ENCODE measurements around the gene ST7. TPM values are rescaled to one million over a fixed set of nuclear protein-coding genes. Genes with fewer than 3 reads are reported as not detected.

Gene ST7
- total and polyA plus RNA-seq, 4 donors, result 22.4 to 57.2 (median 41.6) TPM

- no peak for ATAC-seq (ENCODE audit: insufficient read depth, low FRiP score)
- Histone ChIP-seq H3K27ac (ENCODE audit: low read depth in 1 of 2, low read length in 1 of 2) (peak overlapping the region in 1 of 2 donors; percentile 45), H3K9ac (ENCODE audit: insufficient read depth in 1 of 2, low read length in 2 of 2) (no peak overlapping the region)
Measured at GRCh38 chr7:117015258-117016184, 62.2 kb downstream of the ST7 start.

GRCh38 chr7:117017017-117017451 lies 63.7 kb downstream of the ST7 start:
- Histone ChIP-seq H3K9ac (ENCODE audit: insufficient read depth in 1 of 2, low read length in 2 of 2) (no peak overlapping the region), H3K4me1 (ENCODE audit: control insufficient read depth in 5 of 5, insufficient read depth in 5 of 5, low read length in 5 of 5) (peaks cover 0 to 36% (median 7%) of the 10 kb centered on the region in 5 donors), H3K4me3 (no peak overlapping the region), H3K27me3 (ENCODE audit: control insufficient read depth in 3 of 3, insufficient read depth in 3 of 3, low read length in 2 of 3) (no peaks in the 10 kb centered on the region), H3K9me3 (ENCODE audit: control insufficient read depth in 4 of 4, insufficient read depth in 3 of 4, low read length in 3 of 4) (no peaks in the 10 kb centered on the region), H3K36me3 (ENCODE audit: control insufficient read depth in 4 of 4, insufficient read depth in 4 of 4, low read length in 4 of 4) (no peaks in the 10 kb centered on the region), H3K27ac (ENCODE audit: low read depth in 1 of 2, low read length in 1 of 2) (no peak overlapping the region)
- WGBS, 2 donors, result 84 to 88% methylated on average over 4 of the region's 4 CpGs
- no peak for TF ChIP-seq CTCF (IDR thresholded peaks at IDR 0.05; ENCODE audit: control extremely low read depth, extremely low read depth)
- no peak for DNase-seq
- no peak for ATAC-seq (ENCODE audit: insufficient read depth, low FRiP score)

More at GRCh38 chr7:117015258-117016184, 62.2 kb downstream of the ST7 start:
- no peak for TF ChIP-seq CTCF (IDR thresholded peaks at IDR 0.05; ENCODE audit: control extremely low read depth, extremely low read depth)
- no peaks in the 10 kb centered on the region for H3K27me3 ChIP-seq (ENCODE audit: control insufficient read depth in 3 of 3, insufficient read depth in 3 of 3, low read length in 2 of 3)
- DNase-seq, result peak in 1 of 3 donors; percentile 27
- no peaks in the 10 kb centered on the region for H3K36me3 ChIP-seq (ENCODE audit: control insufficient read depth in 4 of 4, insufficient read depth in 4 of 4, low read length in 4 of 4)
- H3K9me3 ChIP-seq (ENCODE audit: control insufficient read depth in 4 of 4, insufficient read depth in 3 of 4, low read length in 3 of 4), result no peaks in the 10 kb centered on the region
- peaks cover 3 to 22% (median 3%) of the 10 kb centered on the region in 5 donors for H3K4me1 ChIP-seq (ENCODE audit: control insufficient read depth in 5 of 5, insufficient read depth in 5 of 5, low read length in 5 of 5)
- no peak overlapping the region for H3K4me3 ChIP-seq
- 90 to 91% methylated on average over 4 of the region's 4 CpGs for WGBS, 2 donors

- WGBS, 2 donors, result 72 to 74% methylated on average over 4 of the region's 4 CpGs
- Histone ChIP-seq H3K4me3 (no peak overlapping the region), H3K9ac (ENCODE audit: insufficient read depth in 1 of 2, low read length in 2 of 2) (no peak overlapping the region), H3K27ac (ENCODE audit: low read depth in 1 of 2, low read length in 1 of 2) (no peak overlapping the region), H3K36me3 (ENCODE audit: control insufficient read depth in 4 of 4, insufficient read depth in 4 of 4, low read length in 4 of 4) (no peaks in the 10 kb centered on the region), H3K9me3 (ENCODE audit: control insufficient read depth in 4 of 4, insufficient read depth in 3 of 4, low read length in 3 of 4) (no peaks in the 10 kb centered on the region), H3K27me3 (ENCODE audit: control insufficient read depth in 3 of 3, insufficient read depth in 3 of 3, low read length in 2 of 3) (no peaks in the 10 kb centered on the region), H3K4me1 (ENCODE audit: control insufficient read depth in 5 of 5, insufficient read depth in 5 of 5, low read length in 5 of 5) (peaks cover 0 to 41% (median 9%) of the 10 kb centered on the region in 5 donors)
- no peak for TF ChIP-seq CTCF (IDR thresholded peaks at IDR 0.05; ENCODE audit: control extremely low read depth, extremely low read depth)
- DNase-seq (peak in 2 of 3 donors; percentile 37 to 58), ATAC-seq (ENCODE audit: insufficient read depth, low FRiP score) (no peak)
Measured at GRCh38 chr7:117017702-117018266, 64.5 kb downstream of the ST7 start.
